RWPE2 (cell line): Measurements from ENCODE around the gene PPP4R1.

Experiments used
- ATAC-seq: fragments of 200-7000 bp; cut with Tn5 transposase; 3 replicates; pipeline ENCODE4 v1.9.1; 2021; ENCODE audit warnings: low read depth
- DNase-seq: peaks from one replicate; pipeline ENCODE4 v3.0.0-alpha.2; 2020; ENCODE audit warnings: low spot score
- H3K27ac ChIP-seq: fragments of 450-650 bp; 2 replicates; pipeline ENCODE4 v1.5.1; 2017; ENCODE audit warnings: mild to moderate bottlenecking; ENCODE audit not compliant: poor library complexity, severe bottlenecking
- H3K27me3 ChIP-seq: fragments of 250-450 bp; sonication (Bioruptor Pico); 2 replicates; pipeline ENCODE4 v1.5.1; 2021; ENCODE audit warnings: mild to moderate bottlenecking, moderate library complexity; ENCODE audit not compliant: insufficient read depth, poor library complexity, severe bottlenecking
- H3K36me3 ChIP-seq: fragments of 250-450 bp; sonication (Bioruptor Pico); 2 replicates; pipeline ENCODE4 v1.5.1; 2020; ENCODE audit warnings: low read depth, mild to moderate bottlenecking, moderate library complexity
- H3K4me1 ChIP-seq: fragments of 250-450 bp; sonication (Bioruptor Pico); 2 replicates; pipeline ENCODE4 v1.5.1; 2021; ENCODE audit warnings: mild to moderate bottlenecking, moderate library complexity; ENCODE audit not compliant: insufficient read depth, poor library complexity, severe bottlenecking
- H3K4me3 ChIP-seq: fragments of 250-450 bp; sonication (Bioruptor Pico); 2 replicates; pipeline ENCODE4 v1.5.1; 2021; ENCODE audit warnings: mild to moderate bottlenecking, moderate library complexity; ENCODE audit not compliant: severe bottlenecking
- H3K9me3 ChIP-seq: fragments of 250-450 bp; sonication (Bioruptor Pico); 2 replicates; pipeline ENCODE4 v1.5.1; 2021; ENCODE audit warnings: mild to moderate bottlenecking, moderate library complexity; ENCODE audit not compliant: severe bottlenecking
- TF ChIP-seq, protein P1 (sequence below): fragments of 450-650 bp; IDR thresholded peaks from one replicate; pipeline ENCODE4 v1.5.1; 2017; ENCODE audit warnings: mild to moderate bottlenecking, moderate library complexity; ENCODE audit not compliant: poor library complexity, severe bottlenecking

Gene PPP4R1

DNA sequence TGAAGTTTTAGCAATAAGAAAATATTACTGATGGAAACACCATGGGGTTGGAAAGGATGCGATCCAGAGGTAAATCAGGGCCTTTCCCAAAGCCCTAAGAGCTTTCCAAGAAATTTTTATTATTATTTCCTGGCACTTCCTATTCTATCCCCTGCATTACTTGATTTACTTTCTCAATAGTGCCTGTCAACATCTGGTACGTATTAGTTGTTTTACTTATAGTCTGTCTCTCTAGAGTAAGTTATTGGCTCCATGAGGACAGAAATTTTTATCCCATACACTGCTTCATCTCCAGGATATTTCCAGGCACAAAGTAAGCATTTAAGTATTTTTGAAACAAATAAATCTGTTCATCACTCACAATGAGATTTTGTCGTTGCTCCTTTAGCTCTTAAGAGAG, 18.1 kb downstream of the PPP4R1 start:
- peak overlapping the region; percentile 71 for H3K27ac ChIP-seq
- DNase-seq = no peak
- ATAC-seq = no peak
- TF ChIP-seq, protein P1, sequence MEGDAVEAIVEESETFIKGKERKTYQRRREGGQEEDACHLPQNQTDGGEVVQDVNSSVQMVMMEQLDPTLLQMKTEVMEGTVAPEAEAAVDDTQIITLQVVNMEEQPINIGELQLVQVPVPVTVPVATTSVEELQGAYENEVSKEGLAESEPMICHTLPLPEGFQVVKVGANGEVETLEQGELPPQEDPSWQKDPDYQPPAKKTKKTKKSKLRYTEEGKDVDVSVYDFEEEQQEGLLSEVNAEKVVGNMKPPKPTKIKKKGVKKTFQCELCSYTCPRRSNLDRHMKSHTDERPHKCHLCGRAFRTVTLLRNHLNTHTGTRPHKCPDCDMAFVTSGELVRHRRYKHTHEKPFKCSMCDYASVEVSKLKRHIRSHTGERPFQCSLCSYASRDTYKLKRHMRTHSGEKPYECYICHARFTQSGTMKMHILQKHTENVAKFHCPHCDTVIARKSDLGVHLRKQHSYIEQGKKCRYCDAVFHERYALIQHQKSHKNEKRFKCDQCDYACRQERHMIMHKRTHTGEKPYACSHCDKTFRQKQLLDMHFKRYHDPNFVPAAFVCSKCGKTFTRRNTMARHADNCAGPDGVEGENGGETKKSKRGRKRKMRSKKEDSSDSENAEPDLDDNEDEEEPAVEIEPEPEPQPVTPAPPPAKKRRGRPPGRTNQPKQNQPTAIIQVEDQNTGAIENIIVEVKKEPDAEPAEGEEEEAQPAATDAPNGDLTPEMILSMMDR = no peak
- peaks cover 75% of the 10 kb centered on the region for H3K36me3 ChIP-seq
- peaks cover 42% of the 10 kb centered on the region for H3K4me1 ChIP-seq
- no peak overlapping the region for H3K4me3 ChIP-seq
- no peaks in the 10 kb centered on the region for H3K27me3 ChIP-seq
- H3K9me3 ChIP-seq = peaks cover 13% of the 10 kb centered on the region

DNA sequence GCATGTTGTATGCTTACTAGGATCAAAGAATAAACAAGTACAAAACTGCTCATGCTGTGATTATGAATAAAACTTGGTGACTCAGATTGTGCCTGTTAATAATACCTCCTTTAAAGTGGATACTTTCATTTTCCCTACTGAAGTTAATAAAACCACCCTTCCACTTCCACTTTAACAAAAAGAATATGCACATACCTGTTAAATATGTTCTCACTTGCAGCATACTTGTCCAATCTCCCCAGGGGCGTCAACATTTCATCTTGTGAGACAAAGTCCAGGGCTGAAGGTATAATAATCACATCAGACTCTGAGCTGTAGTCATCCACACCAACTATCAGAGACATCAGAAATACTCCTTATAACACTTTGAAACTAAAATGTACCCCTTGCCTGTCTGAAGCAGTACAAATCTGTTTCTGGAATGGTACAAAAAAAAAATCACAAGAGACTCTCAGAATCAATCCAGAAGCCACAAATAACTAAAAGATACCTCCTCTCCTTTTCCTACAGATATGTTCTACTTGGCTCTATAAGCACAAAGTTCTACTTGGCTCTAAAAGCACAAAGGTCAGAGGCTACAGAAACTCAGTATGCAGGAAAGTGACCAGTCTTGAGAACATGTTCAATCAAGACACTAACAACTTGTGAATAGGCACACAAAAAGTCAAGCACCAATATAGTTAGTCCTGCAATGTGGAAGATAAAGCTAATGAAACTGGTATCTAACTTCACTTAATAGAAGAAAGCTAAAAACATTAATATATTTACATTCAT, 19.3 kb downstream of the PPP4R1 start:
- DNase-seq = no peak
- TF ChIP-seq, protein P1 = no peak
- Histone ChIP-seq H3K9me3 (peaks cover 4% of the 10 kb centered on the region), H3K4me3 (no peak overlapping the region), H3K4me1 (peaks cover 42% of the 10 kb centered on the region), H3K36me3 (peaks cover 77% of the 10 kb centered on the region), H3K27ac (peak overlapping the region; percentile 71), H3K27me3 (no peaks in the 10 kb centered on the region)
- peak; percentile 76 for ATAC-seq

DNA sequence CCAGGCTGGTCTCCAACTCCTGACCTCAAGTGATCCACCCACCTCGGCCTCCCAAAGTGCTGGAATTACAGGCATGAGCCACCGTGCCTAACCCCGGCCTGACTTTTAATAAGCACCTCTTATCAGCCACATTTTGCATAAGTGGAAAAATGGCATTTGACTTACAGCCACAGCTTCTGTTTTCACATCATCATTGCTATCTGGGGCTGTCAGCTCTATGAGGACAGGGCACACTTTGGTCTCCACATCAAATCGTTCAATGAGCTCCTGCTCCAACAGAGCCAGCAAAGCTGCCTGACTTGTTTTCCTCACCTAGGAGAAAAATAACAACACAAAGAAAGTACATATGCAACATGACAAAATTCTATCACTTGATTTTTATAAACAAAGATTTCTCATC, 26.4 kb downstream of the PPP4R1 start:
- H3K4me3 ChIP-seq = no peak overlapping the region
- no peaks in the 10 kb centered on the region for H3K27me3 ChIP-seq
- peaks cover 100% of the 10 kb centered on the region for H3K36me3 ChIP-seq
- DNase-seq (no peak), ATAC-seq (no peak)
- H3K27ac ChIP-seq = no peak overlapping the region
- TF ChIP-seq, protein P1 = no peak
- H3K4me1 ChIP-seq = no peaks in the 10 kb centered on the region
- H3K9me3 ChIP-seq = peaks cover 4% of the 10 kb centered on the region

DNA sequence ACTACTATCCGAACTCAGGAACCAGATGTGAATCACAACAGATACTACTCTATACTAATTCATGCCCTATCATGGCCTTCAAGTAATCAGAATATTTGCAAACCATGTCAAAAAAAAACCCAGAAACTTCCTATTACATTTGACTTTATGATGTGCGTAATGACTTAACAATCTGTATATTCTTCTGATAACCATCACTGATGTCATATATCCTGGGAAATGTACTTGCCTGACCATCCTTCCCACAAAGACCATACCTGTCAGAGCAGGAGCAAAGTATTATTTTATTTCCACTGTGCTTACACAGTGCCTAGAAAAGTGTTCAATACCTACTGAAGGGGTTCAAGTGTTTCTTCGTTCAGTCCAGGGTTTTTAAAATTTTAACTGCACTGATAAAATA, 27.5 kb downstream of the PPP4R1 start:
- no peak for DNase-seq
- H3K4me1 ChIP-seq = no peaks in the 10 kb centered on the region
- ATAC-seq = no peak
- TF ChIP-seq, protein P1 = no peak
- no peak overlapping the region for H3K4me3 ChIP-seq
- H3K9me3 ChIP-seq = peaks cover 7% of the 10 kb centered on the region
- H3K27ac ChIP-seq = no peak overlapping the region
- H3K36me3 ChIP-seq = peaks cover 100% of the 10 kb centered on the region
- no peaks in the 10 kb centered on the region for H3K27me3 ChIP-seq

DNA sequence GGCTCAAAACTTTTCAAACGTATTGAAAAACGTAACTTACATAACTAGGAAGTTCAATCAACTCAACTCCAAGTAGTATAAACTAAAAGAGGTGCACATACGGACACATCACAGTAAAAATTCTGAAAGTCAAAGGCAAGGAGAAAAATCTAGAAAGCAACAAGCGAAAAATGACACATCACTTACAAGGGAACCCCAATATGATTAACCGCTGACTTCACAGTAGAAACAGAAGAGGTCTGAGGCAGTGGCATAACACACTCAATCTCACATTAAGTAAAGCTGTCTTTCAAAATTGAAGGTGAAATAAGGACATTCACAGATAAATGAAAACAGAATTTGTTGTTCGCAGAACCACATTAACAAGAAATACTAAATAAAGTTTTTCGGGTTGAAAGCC, 32.7 kb downstream of the PPP4R1 start:
- peaks cover 94% of the 10 kb centered on the region for H3K36me3 ChIP-seq
- DNase-seq (no peak), ATAC-seq (no peak)
- H3K4me3 ChIP-seq = no peak overlapping the region
- peaks cover 21% of the 10 kb centered on the region for H3K4me1 ChIP-seq
- TF ChIP-seq, protein P1 = no peak
- H3K27me3 ChIP-seq = no peaks in the 10 kb centered on the region
- H3K9me3 ChIP-seq = peaks cover 7% of the 10 kb centered on the region
- H3K27ac ChIP-seq = no peak overlapping the region
